ENCODE data around the gene NRG2.

NRG2 gene

DNA sequence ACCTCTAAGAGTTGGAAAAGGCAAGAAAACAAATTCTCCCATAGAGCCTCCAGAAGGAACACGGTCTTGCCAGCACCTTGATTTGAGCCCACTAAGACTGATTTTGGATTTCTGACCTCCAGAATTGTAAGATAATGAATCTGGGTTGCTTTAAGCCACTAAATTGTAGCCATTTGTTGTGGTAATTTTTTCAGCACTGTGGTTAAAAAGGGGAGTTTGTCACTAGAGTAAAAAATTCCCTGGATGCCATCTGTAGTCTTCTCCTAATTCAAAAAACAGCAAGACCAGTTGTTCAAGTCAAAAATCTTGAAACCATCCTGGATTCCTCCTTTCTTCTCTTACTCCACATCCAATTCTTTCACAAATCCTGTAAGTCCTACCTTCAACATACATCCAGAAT, 39.6 kb downstream of the NRG2 start:
- Histone ChIP-seq H3K9me3 (ENCODE audit: insufficient read depth, low read length) (no peaks in the 10 kb centered on the region), H3F3A (ENCODE audit: insufficient read depth) (no peaks in the 10 kb centered on the region), H4K20me1 (ENCODE audit: low read depth, low read length) (no peaks in the 10 kb centered on the region), H3K27me3 (ENCODE audit: low read length) (no peaks in the 10 kb centered on the region; the same call in 1 of the 2 replicates), H3K4me2 (ENCODE audit: low read depth, low read length, poor library complexity, severe bottlenecking) (no peak overlapping the region), H3K4me3 (ENCODE audit: insufficient read depth, low read length, poor library complexity, severe bottlenecking) (no peak overlapping the region), H2AFZ (ENCODE audit: low read depth, low read length, severe bottlenecking) (no peak overlapping the region), H3K36me3 (ENCODE audit: low read length) (no peaks in the 10 kb centered on the region), H3K27ac (ENCODE audit: low read depth, low read length) (no peak overlapping the region), H3K9me2 (replicated peaks; ENCODE audit: insufficient read depth, low read length) (no peaks in the 10 kb centered on the region), H3K79me2 (ENCODE audit: insufficient read depth, low read length) (no peaks in the 10 kb centered on the region), H3K9ac (ENCODE audit: low read length) (no peak overlapping the region)
- TF ChIP-seq EZH2phosphoT487 (conservative IDR thresholded peaks at IDR 0.05; ENCODE audit: low read length) = no peak
- TF ChIP-seq, protein P1, sequence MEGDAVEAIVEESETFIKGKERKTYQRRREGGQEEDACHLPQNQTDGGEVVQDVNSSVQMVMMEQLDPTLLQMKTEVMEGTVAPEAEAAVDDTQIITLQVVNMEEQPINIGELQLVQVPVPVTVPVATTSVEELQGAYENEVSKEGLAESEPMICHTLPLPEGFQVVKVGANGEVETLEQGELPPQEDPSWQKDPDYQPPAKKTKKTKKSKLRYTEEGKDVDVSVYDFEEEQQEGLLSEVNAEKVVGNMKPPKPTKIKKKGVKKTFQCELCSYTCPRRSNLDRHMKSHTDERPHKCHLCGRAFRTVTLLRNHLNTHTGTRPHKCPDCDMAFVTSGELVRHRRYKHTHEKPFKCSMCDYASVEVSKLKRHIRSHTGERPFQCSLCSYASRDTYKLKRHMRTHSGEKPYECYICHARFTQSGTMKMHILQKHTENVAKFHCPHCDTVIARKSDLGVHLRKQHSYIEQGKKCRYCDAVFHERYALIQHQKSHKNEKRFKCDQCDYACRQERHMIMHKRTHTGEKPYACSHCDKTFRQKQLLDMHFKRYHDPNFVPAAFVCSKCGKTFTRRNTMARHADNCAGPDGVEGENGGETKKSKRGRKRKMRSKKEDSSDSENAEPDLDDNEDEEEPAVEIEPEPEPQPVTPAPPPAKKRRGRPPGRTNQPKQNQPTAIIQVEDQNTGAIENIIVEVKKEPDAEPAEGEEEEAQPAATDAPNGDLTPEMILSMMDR (IDR thresholded peaks at IDR 0.05; ENCODE audit: insufficient read depth, low read length, poor library complexity, severe bottlenecking) = no peak

DNA sequence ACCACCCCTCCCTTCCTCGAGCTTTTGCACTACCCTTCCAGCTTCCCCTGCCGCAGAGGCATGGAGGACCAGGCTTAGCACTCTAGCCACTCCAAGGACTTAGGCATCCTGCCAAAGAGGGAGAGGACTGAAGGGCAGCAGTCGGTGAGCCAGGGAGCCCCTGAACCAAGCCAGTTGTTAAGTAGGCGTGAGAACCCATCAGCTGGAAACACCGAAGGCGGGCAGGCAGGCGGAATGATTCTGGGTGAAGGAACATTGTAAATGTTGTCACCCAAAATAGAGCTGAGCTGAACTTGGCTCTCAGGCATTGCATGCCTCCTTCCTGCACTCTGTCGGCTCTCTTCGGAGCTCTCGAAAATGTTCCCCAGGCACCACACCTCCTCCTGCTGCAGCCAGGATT, 42.8 kb downstream of the NRG2 start:
- Histone ChIP-seq H4K20me1 (ENCODE audit: low read depth, low read length) (no peaks in the 10 kb centered on the region), H3K9me2 (replicated peaks; ENCODE audit: insufficient read depth, low read length) (no peaks in the 10 kb centered on the region), H3K36me3 (ENCODE audit: low read length) (no peaks in the 10 kb centered on the region), H3K4me2 (ENCODE audit: low read depth, low read length, poor library complexity, severe bottlenecking) (no peak overlapping the region), H3K27me3 (ENCODE audit: low read length) (no peaks in the 10 kb centered on the region; the same call in 1 of the 2 replicates), H3K79me2 (ENCODE audit: insufficient read depth, low read length) (no peaks in the 10 kb centered on the region), H2AFZ (ENCODE audit: low read depth, low read length, severe bottlenecking) (no peak overlapping the region), H3K4me3 (ENCODE audit: insufficient read depth, low read length, poor library complexity, severe bottlenecking) (no peak overlapping the region), H3F3A (ENCODE audit: insufficient read depth) (no peaks in the 10 kb centered on the region), H3K27ac (ENCODE audit: low read depth, low read length) (no peak overlapping the region), H3K9me3 (ENCODE audit: insufficient read depth, low read length) (no peaks in the 10 kb centered on the region), H3K9ac (ENCODE audit: low read length) (no peak overlapping the region)
- TF ChIP-seq, protein P1 (IDR thresholded peaks at IDR 0.05; ENCODE audit: insufficient read depth, low read length, poor library complexity, severe bottlenecking) = no peak
- no peak for TF ChIP-seq EZH2phosphoT487 (conservative IDR thresholded peaks at IDR 0.05; ENCODE audit: low read length)

DNA sequence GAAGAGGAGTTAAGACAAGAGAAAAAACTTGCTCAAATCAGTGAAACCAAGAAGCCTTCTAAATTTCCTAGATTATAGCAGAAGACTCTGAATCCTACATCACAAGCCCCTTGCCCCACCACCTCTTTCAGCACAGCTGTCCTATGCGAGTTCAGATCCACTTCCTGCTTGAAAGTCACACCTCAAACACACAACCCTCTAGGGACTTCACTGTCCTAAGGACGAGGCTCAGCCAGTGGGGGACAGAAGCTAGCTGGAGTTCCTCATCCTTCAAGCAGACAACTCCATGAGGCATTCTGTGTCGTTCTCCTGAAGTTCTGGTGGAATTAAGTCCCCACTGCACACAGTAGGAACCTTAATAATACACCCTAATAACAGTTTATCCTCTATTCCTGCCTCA, 44.3 kb downstream of the NRG2 start:
- Histone ChIP-seq H3K9me3 (ENCODE audit: insufficient read depth, low read length) (no peaks in the 10 kb centered on the region), H3K4me2 (ENCODE audit: low read depth, low read length, poor library complexity, severe bottlenecking) (no peak overlapping the region), H3K9ac (ENCODE audit: low read length) (no peak overlapping the region)

More for the DNA sequence above, 44.3 kb downstream of the NRG2 start:
- Histone ChIP-seq H3K27me3 (ENCODE audit: low read length) (no peaks in the 10 kb centered on the region; the same call in 1 of the 2 replicates), H3K9me2 (replicated peaks; ENCODE audit: insufficient read depth, low read length) (no peaks in the 10 kb centered on the region), H3K27ac (ENCODE audit: low read depth, low read length) (no peak overlapping the region), H3F3A (ENCODE audit: insufficient read depth) (no peaks in the 10 kb centered on the region), H4K20me1 (ENCODE audit: low read depth, low read length) (no peaks in the 10 kb centered on the region), H3K36me3 (ENCODE audit: low read length) (no peaks in the 10 kb centered on the region), H3K4me3 (ENCODE audit: insufficient read depth, low read length, poor library complexity, severe bottlenecking) (no peak overlapping the region), H2AFZ (ENCODE audit: low read depth, low read length, severe bottlenecking) (no peak overlapping the region), H3K79me2 (ENCODE audit: insufficient read depth, low read length) (no peaks in the 10 kb centered on the region)
- no peak for TF ChIP-seq EZH2phosphoT487 (conservative IDR thresholded peaks at IDR 0.05; ENCODE audit: low read length)
- TF ChIP-seq, protein P1 (IDR thresholded peaks at IDR 0.05; ENCODE audit: insufficient read depth, low read length, poor library complexity, severe bottlenecking) = no peak
